Measurements from ENCODE around the gene PCBP1. TPM values are rescaled to one million over a fixed set of nuclear protein-coding genes. Genes with fewer than 3 reads are reported as not detected.

Gene PCBP1
- total RNA-seq, 4 donors from 2014 or later, result 117 to 222 (median 167) TPM

GRCh38 chr2:70043252-70043875, 43.9 kb upstream of the PCBP1 start:
- Histone ChIP-seq H3K27ac (no peak overlapping the region), H3K4me3 (no peak overlapping the region), H3K27me3 (no peaks in the 10 kb centered on the region), H3K36me3 (peaks cover 0 to 55% of the 10 kb centered on the region in 2 donors), H3K4me1 (peaks cover 0 to 19% (median 0%) of the 10 kb centered on the region in 3 donors), H3K9me3 (no peaks in the 10 kb centered on the region)
- 86 to 98% methylated on average over 9 of the region's 9 CpGs for WGBS, 2 donors (ENCODE audit: low coverage in 1 of 2)
- no peak for ATAC-seq
- TF ChIP-seq CTCF (IDR thresholded peaks at IDR 0.05) (no peak), POLR2AphosphoS5 (IDR thresholded peaks at IDR 0.05) (no peak), EP300 (IDR thresholded peaks at IDR 0.05) (no peak), POLR2A (IDR thresholded peaks at IDR 0.05) (no peak)

GRCh38 chr2:70044290-70045040, 42.8 kb upstream of the PCBP1 start:
- H3K36me3 ChIP-seq, result peaks cover 0 to 64% of the 10 kb centered on the region in 2 donors
- TF ChIP-seq POLR2AphosphoS5 (IDR thresholded peaks at IDR 0.05) (no peak), EP300 (IDR thresholded peaks at IDR 0.05) (no peak), CTCF (IDR thresholded peaks at IDR 0.05) (no peak), POLR2A (IDR thresholded peaks at IDR 0.05) (no peak)
- 91 to 95% methylated on average over 7 to 12 of the region's 15 CpGs for WGBS, 2 donors (ENCODE audit: low coverage in 1 of 2)

DNA sequence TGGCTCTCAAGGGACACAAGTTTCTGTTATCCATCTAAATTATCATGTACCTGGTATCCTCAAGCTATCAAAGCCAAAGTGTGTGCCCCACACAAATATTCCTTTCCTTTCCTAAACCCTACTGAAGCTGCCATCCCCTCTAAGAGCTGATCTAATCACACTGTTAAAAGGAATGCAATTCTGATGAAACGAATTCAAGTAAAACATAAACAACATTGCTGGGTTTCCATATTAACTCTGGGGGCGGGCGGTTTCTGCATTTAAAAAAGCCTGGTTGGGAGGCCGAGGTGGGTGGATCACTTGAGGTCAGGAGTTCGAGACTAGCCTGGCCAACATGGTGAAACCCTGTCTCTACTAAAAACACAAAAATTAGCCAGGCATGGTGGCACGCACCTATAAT, 41.9 kb upstream of the PCBP1 start:
- no peak for ATAC-seq
- Histone ChIP-seq H3K27me3 (no peaks in the 10 kb centered on the region), H3K36me3 (peaks cover 0 to 74% of the 10 kb centered on the region in 2 donors), H3K27ac (peak overlapping the region in 1 of 4 donors; percentile 11), H3K9me3 (no peaks in the 10 kb centered on the region), H3K4me3 (no peak overlapping the region), H3K4me1 (peaks cover 0 to 19% (median 0%) of the 10 kb centered on the region in 3 donors)
- 50 to 79% methylated on average over 1 to 3 of the region's 6 CpGs for WGBS, 2 donors (ENCODE audit: low coverage in 1 of 2)
- no peak for TF ChIP-seq CTCF (IDR thresholded peaks at IDR 0.05)
- TF ChIP-seq POLR2A (IDR thresholded peaks at IDR 0.05), result no peak
- TF ChIP-seq EP300 (IDR thresholded peaks at IDR 0.05), result no peak
- no peak for TF ChIP-seq POLR2AphosphoS5 (IDR thresholded peaks at IDR 0.05)

More at GRCh38 chr2:70044290-70045040, 42.8 kb upstream of the PCBP1 start:
- Histone ChIP-seq H3K4me3 (no peak overlapping the region), H3K9me3 (no peaks in the 10 kb centered on the region), H3K4me1 (peaks cover 0 to 19% (median 0%) of the 10 kb centered on the region in 3 donors), H3K27me3 (no peaks in the 10 kb centered on the region), H3K27ac (no peak overlapping the region)
- no peak for ATAC-seq

DNA sequence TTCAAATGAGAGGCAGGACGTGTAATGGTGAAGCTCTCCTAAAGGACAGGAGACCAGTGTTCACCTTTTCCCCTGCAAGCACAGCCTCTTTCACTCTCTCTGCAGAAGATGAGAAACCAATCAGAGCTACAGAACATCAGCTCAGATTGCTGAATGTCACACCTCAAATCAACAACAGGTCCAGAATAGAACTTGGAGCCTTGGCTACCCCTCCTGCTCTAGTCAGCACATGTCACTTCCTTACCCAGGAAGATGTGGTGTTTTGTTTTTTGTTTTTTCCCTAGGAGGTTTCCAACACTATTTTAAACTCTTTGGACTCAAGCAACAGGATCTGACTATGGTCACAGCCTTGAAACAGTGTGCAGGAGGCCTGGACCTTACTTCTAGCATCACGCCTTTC, 41.3 kb upstream of the PCBP1 start:
- no peaks in the 10 kb centered on the region for H3K27me3 ChIP-seq
- WGBS, 2 donors (ENCODE audit: low coverage in 1 of 2), result 78 to 93% methylated on average over 2 of the region's 2 CpGs
- peak overlapping the region in 2 of 4 donors; percentile 11 to 17 for H3K27ac ChIP-seq
- peaks cover 0 to 79% of the 10 kb centered on the region in 2 donors for H3K36me3 ChIP-seq
- ATAC-seq, result no peak
- no peaks in the 10 kb centered on the region for H3K9me3 ChIP-seq
- H3K4me1 ChIP-seq, result peaks cover 0 to 19% (median 0%) of the 10 kb centered on the region in 3 donors
- no peak overlapping the region for H3K4me3 ChIP-seq
- TF ChIP-seq POLR2AphosphoS5 (IDR thresholded peaks at IDR 0.05) (no peak), CTCF (IDR thresholded peaks at IDR 0.05) (no peak), POLR2A (IDR thresholded peaks at IDR 0.05) (no peak)
